Stimulated activated naive CD8-positive, alpha-beta T cell treated with anti-CD3 and anti-CD28 coated beads, Interleukin-15, Interleukin-2, amounts not matched to agents 100 ng/mL and 50 ng/mL, for 24 hours (primary cell): Measurements from ENCODE around the gene SERPINB1.
"Not testable (repeated sequence)": the region's sequence is repeated elsewhere in the genome, so short reads cannot be mapped to it uniquely, and the experiment has no call there.

Source experiments
- H3K27ac Mint-ChIP-seq: one replicate; pipeline ENCODE4 v1.8.0; 2021; ENCODE audit warnings: mild to moderate bottlenecking, mixed read lengths
- H3K27me3 Mint-ChIP-seq: one replicate; pipeline ENCODE4 v1.8.0; 2021; ENCODE audit warnings: mixed read lengths
- H3K36me3 Mint-ChIP-seq: one replicate; pipeline ENCODE4 v1.8.0; 2021; ENCODE audit warnings: low read depth, mixed read lengths
- H3K4me1 Mint-ChIP-seq: one replicate; pipeline ENCODE4 v1.8.0; 2021; ENCODE audit warnings: low read depth, mixed read lengths
- H3K4me3 Mint-ChIP-seq: one replicate; pipeline ENCODE4 v1.8.0; 2021; ENCODE audit warnings: mild to moderate bottlenecking, mixed read lengths
- H3K9me3 Mint-ChIP-seq: one replicate; pipeline ENCODE4 v1.8.0; 2021; ENCODE audit warnings: mixed read lengths

SERPINB1 gene

GRCh38 chr6:2872423-2873358 lies 31.0 kb upstream of the SERPINB1 start:
- peaks cover 6% of the 10 kb centered on the region for H3K9me3 Mint-ChIP-seq
- no peaks in the 10 kb centered on the region for H3K27me3 Mint-ChIP-seq
- H3K36me3 Mint-ChIP-seq: peaks cover 13% of the 10 kb centered on the region
- H3K4me1 Mint-ChIP-seq: peaks cover 74% of the 10 kb centered on the region
- no peak overlapping the region for H3K4me3 Mint-ChIP-seq
- H3K27ac Mint-ChIP-seq: peak overlapping the region; percentile 21

GRCh38 chr6:2871953-2872352 lies 30.3 kb upstream of the SERPINB1 start:
- Mint-ChIP-seq H3K4me1 (peaks cover 72% of the 10 kb centered on the region), H3K36me3 (peaks cover 13% of the 10 kb centered on the region)

GRCh38 chr6:2871102-2871501 lies 29.4 kb upstream of the SERPINB1 start:
- Mint-ChIP-seq H3K4me3 (no peak overlapping the region), H3K27me3 (no peaks in the 10 kb centered on the region), H3K36me3 (peaks cover 13% of the 10 kb centered on the region), H3K9me3 (peaks cover 6% of the 10 kb centered on the region), H3K27ac (no peak overlapping the region), H3K4me1 (peaks cover 72% of the 10 kb centered on the region)

More at GRCh38 chr6:2871953-2872352, 30.3 kb upstream of the SERPINB1 start:
- H3K27me3 Mint-ChIP-seq: no peaks in the 10 kb centered on the region
- H3K9me3 Mint-ChIP-seq: peaks cover 6% of the 10 kb centered on the region
- H3K27ac Mint-ChIP-seq: no peak overlapping the region
- H3K4me3 Mint-ChIP-seq: no peak overlapping the region

- no peaks in the 10 kb centered on the region for H3K27me3 Mint-ChIP-seq
Measured at GRCh38 chr6:2870046-2870636, 28.5 kb upstream of the SERPINB1 start.

GRCh38 chr6:2868637-2869036 lies 27.0 kb upstream of the SERPINB1 start:
- Mint-ChIP-seq H3K27me3 (no peaks in the 10 kb centered on the region), H3K27ac (peak overlapping the region; percentile 91), H3K9me3 (peaks cover 6% of the 10 kb centered on the region), H3K36me3 (peaks cover 13% of the 10 kb centered on the region), H3K4me1 (peaks cover 75% of the 10 kb centered on the region), H3K4me3 (peak overlapping the region; percentile 66)

More at GRCh38 chr6:2870046-2870636, 28.5 kb upstream of the SERPINB1 start:
- H3K9me3 Mint-ChIP-seq: peaks cover 6% of the 10 kb centered on the region
- H3K27ac Mint-ChIP-seq: no peak overlapping the region
- H3K4me3 Mint-ChIP-seq: no peak overlapping the region
- peaks cover 79% of the 10 kb centered on the region for H3K4me1 Mint-ChIP-seq
- peaks cover 13% of the 10 kb centered on the region for H3K36me3 Mint-ChIP-seq

- no peak overlapping the region for H3K4me3 Mint-ChIP-seq
- peaks cover 5% of the 10 kb centered on the region for H3K36me3 Mint-ChIP-seq
- peak overlapping the region; percentile 75 for H3K27ac Mint-ChIP-seq
- no peaks in the 10 kb centered on the region for H3K9me3 Mint-ChIP-seq
- H3K27me3 Mint-ChIP-seq: no peaks in the 10 kb centered on the region
- peaks cover 79% of the 10 kb centered on the region for H3K4me1 Mint-ChIP-seq
Measured at GRCh38 chr6:2866171-2866846, 24.6 kb upstream of the SERPINB1 start.

GRCh38 chr6:2865694-2866151 lies 24.1 kb upstream of the SERPINB1 start:
- Mint-ChIP-seq H3K4me1 (peaks cover 80% of the 10 kb centered on the region), H3K4me3 (no peak overlapping the region), H3K9me3 (no peaks in the 10 kb centered on the region), H3K27ac (peak overlapping the region; percentile 75), H3K36me3 (peaks cover 5% of the 10 kb centered on the region), H3K27me3 (no peaks in the 10 kb centered on the region)

GRCh38 chr6:2865270-2865669 lies 23.6 kb upstream of the SERPINB1 start:
- Mint-ChIP-seq H3K36me3 (peaks cover 5% of the 10 kb centered on the region), H3K27ac (no peak overlapping the region), H3K9me3 (no peaks in the 10 kb centered on the region), H3K4me3 (no peak overlapping the region), H3K27me3 (no peaks in the 10 kb centered on the region), H3K4me1 (peaks cover 84% of the 10 kb centered on the region)

- Mint-ChIP-seq H3K9me3 (no peaks in the 10 kb centered on the region), H3K36me3 (peaks cover under 1% of the 10 kb centered on the region), H3K4me1 (peaks cover 89% of the 10 kb centered on the region), H3K4me3 (no peak overlapping the region), H3K27me3 (no peaks in the 10 kb centered on the region), H3K27ac (peak overlapping the region; percentile 49)
Measured at GRCh38 chr6:2863901-2864300, 22.2 kb upstream of the SERPINB1 start.

- H3K4me1 Mint-ChIP-seq: peaks cover 89% of the 10 kb centered on the region
- H3K9me3 Mint-ChIP-seq: no peaks in the 10 kb centered on the region
- peak overlapping the region; percentile 95 for H3K27ac Mint-ChIP-seq
- peak overlapping the region; percentile 56 for H3K4me3 Mint-ChIP-seq
- no peaks in the 10 kb centered on the region for H3K27me3 Mint-ChIP-seq
- H3K36me3 Mint-ChIP-seq: no peaks in the 10 kb centered on the region
Measured at GRCh38 chr6:2862712-2863181, 21.1 kb upstream of the SERPINB1 start.

- H3K9me3 Mint-ChIP-seq: no peaks in the 10 kb centered on the region
- no peaks in the 10 kb centered on the region for H3K27me3 Mint-ChIP-seq
- peak overlapping the region; percentile 95 for H3K27ac Mint-ChIP-seq
- H3K36me3 Mint-ChIP-seq: no peaks in the 10 kb centered on the region
- H3K4me3 Mint-ChIP-seq: peak overlapping the region; percentile 56
- H3K4me1 Mint-ChIP-seq: peaks cover 90% of the 10 kb centered on the region
Measured at GRCh38 chr6:2861822-2862164, 20.1 kb upstream of the SERPINB1 start.

- Mint-ChIP-seq H3K9me3 (no peaks in the 10 kb centered on the region), H3K27ac (peak overlapping the region; percentile 95), H3K36me3 (no peaks in the 10 kb centered on the region), H3K4me1 (peaks cover 90% of the 10 kb centered on the region), H3K4me3 (peak overlapping the region; percentile 56), H3K27me3 (no peaks in the 10 kb centered on the region)
Measured at GRCh38 chr6:2861060-2861821, 19.6 kb upstream of the SERPINB1 start.

GRCh38 chr6:2860706-2861059 lies 19.0 kb upstream of the SERPINB1 start:
- H3K4me3 Mint-ChIP-seq, H3K36me3 Mint-ChIP-seq, H3K9me3 Mint-ChIP-seq, H3K27me3 Mint-ChIP-seq: not testable (repeated sequence)
- peaks cover 90% of the 10 kb centered on the region for H3K4me1 Mint-ChIP-seq
- peak overlapping the region; percentile 95 for H3K27ac Mint-ChIP-seq
